GM21529 (cell line): ENCODE results near the gene MRPL22.
"Not testable (repeated sequence)": the region's sequence is repeated elsewhere in the genome, so short reads cannot be mapped to it uniquely, and the experiment has no call there.

Source experiments
- ATAC-seq: cut with Tn5 transposase; IDR thresholded peaks from one replicate; pipeline ENCODE4 v1.9.1; 2021; ENCODE audit not compliant: unreplicated experiment

The MRPL22 gene

GRCh38 chr5:154989626-154990025, 48.8 kb downstream of the MRPL22 start:
- no peak for ATAC-seq

GRCh38 chr5:154993461-154993860, 52.6 kb downstream of the MRPL22 start:
- no peak for ATAC-seq

- ATAC-seq: no peak
Observed at GRCh38 chr5:154995679-154996078, 54.8 kb downstream of the MRPL22 start.

GRCh38 chr5:154997746-154998145, 56.9 kb downstream of the MRPL22 start:
- no peak for ATAC-seq

GRCh38 chr5:154999865-155000264, 59.0 kb downstream of the MRPL22 start:
- ATAC-seq: peak; percentile 64

GRCh38 chr5:155001523-155001922, 60.6 kb downstream of the MRPL22 start:
- ATAC-seq: no peak

GRCh38 chr5:155002722-155003121, 61.8 kb downstream of the MRPL22 start:
- ATAC-seq: not testable (repeated sequence)

GRCh38 chr5:155004138-155004744, 63.4 kb downstream of the MRPL22 start:
- no peak for ATAC-seq

- not testable (repeated sequence) for ATAC-seq
Observed at GRCh38 chr5:155006265-155006664, 65.4 kb downstream of the MRPL22 start.

GRCh38 chr5:155008669-155009068, 67.8 kb downstream of the MRPL22 start:
- ATAC-seq: no peak

- ATAC-seq: no peak
Observed at GRCh38 chr5:155010881-155011280, 70.0 kb downstream of the MRPL22 start.

GRCh38 chr5:155013526-155013925, 72.7 kb downstream of the MRPL22 start, which contains the start of gene KIF4B:
Gene KIF4B (plus strand): TSS chr5:155013755. CDS start chr5:155013860, 105 bp downstream.
- no peak for ATAC-seq

GRCh38 chr5:155015239-155015638, 74.4 kb downstream of the MRPL22 start:
- ATAC-seq: no peak

- peak; percentile 99 for ATAC-seq
Observed at GRCh38 chr5:155017610-155018009, 76.7 kb downstream of the MRPL22 start.
